Adipose tissue (tissue), 3 donors: ENCODE data around the gene PPP1R26. TPM values are rescaled to one million over a fixed set of nuclear protein-coding genes. Genes with fewer than 3 reads are reported as not detected.
"Not testable (repeated sequence)": the region's sequence is repeated elsewhere in the genome, so short reads cannot be mapped to it uniquely, and the experiment has no call there.

ENCODE experiments used
- H3K27ac ChIP-seq: one replicate; pipeline ENCODE4 v1.5.1; 2013; ENCODE audit warnings: low read depth, low read length
- WGBS, 3 donors: extraction: QIAGEN DNeasy Blood & Tissue Kit; methylation state at CpG; one replicate each; pipeline ENCODE4 v1.1.7; 2013; 5-methylcytosine and 5-hydroxymethylcytosine counted together
- polyA plus RNA-seq, 3 donors: library from polyadenylated mRNA; stranded (reverse); fragments of 200-250 nt; gene quantifications; one replicate each; pipeline ENCODE4 v1.2.3, GENCODE V29; 2013
- donor health status: healthy with polysubstance abuse.
- donor health status: Bipolar disorder and iron deficiency.
- donor health status: healthy.

PPP1R26 gene
- polyA plus RNA-seq, 3 donors: 5.3 to 5.9 (median 5.9) TPM

- H3K27ac ChIP-seq: no peak overlapping the region
- WGBS, 3 donors: 72 to 85% (median 83%) methylated on average over 18 to 19 of the region's 19 CpGs
Observed at GRCh38 chr9:135513351-135513846, 33.8 kb downstream of the PPP1R26 start.

DNA sequence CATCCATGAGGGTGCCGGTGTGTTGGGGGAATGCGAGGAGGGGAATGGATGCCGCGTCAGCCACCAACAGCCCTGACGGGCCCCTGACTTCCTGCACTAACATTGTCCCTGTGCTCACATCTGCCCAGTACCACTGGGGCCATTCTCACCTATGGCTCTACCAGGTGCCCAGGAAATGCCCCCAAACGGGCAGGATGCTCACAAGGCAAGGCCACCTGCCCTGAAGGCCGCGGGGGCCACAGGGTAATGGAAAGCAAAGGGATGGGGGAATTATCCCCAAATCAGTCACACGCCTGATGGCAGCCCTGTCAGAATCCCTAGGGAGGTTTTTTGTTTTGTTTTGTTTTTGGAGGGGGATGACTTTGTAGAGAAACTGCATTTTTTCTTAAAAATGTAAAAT is 34.3 kb downstream of the PPP1R26 start:
- H3K27ac ChIP-seq: not testable (repeated sequence)
- WGBS, 3 donors: 82 to 85% (median 83%) methylated on average over 9 of the region's 9 CpGs

- no peak overlapping the region for H3K27ac ChIP-seq
- WGBS, 3 donors: 69 to 88% (median 87%) methylated on average over 16 to 17 of the region's 17 CpGs
Observed at GRCh38 chr9:135514342-135515082, 34.9 kb downstream of the PPP1R26 start.

DNA sequence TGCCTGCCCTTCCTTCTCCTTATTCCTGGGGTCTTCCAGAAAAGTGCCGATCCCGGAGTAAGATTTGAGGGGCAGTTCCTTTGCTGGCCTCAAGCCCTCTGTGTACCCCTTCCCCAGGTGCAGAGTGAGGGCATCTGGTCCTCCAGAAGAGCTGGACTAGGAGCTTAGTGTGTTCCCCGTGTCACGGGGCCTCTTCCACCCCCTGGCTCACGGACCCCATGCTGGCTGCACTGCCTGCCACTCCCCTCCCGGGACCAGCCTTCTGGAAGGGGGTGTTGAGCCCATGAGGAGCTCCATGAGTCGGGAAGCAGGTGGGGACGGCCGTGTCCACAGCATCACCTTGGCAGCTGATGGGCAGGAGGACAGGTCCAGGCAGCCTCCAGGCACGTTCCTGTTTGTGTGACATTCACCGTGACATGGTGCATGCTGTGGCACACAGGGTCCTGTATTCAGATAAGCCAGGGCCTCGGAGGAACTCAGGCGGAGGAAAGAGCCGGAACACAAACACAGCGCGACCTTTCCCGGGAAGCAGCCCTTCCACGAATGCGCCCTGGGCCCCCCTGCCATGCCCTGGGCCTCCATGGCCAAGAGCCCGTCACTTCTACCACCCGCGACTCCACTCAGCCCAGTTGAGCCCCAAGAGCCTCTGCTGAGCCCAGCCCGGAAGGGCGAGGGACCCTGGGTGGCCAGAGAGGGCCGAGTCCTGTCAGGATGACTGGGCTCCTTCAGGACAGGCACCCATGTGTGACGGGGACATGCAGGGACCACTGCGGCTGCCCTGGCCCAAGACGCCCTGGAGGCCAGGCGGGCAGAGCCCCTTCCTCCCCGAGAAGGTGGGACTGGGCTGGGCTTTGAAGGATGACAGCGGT is 35.7 kb downstream of the PPP1R26 start:
- no peak overlapping the region for H3K27ac ChIP-seq
- WGBS, 3 donors: 74 to 92% (median 89%) methylated on average over 29 to 31 of the region's 31 CpGs

DNA sequence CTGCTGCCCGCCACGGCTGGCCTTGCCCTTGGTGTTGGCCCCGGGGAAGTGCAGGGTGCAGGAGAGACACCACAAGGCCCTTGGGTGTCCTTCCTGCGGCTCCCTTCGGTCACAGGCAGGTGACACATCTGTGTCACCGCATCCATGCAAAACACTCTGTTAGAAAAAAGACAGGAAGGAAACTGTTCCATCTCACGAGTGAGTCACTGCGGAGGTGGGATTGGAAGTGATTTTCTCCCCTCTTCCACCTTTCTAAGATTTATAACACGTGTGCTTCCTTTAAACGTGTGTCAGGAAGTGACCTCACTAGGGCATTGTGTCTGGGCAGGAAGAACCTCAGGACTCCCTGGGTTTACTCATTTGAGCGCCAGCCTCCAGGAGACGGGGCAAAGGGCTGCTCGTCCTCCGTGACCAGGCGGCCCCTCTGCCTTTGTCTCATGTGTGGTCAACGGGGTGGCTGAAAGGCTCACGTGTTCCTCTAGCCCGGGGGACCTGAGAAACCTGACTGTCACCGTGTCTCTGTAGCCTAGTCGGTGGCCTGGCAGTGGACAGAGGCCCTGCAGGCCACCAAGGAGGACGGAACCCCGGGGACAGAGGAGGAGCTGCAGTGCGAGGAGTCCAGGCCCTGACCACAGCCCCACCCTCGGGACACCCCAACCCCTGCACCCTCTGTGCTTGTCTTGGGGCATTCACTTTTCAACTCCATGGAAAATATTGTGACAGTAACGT is 36.7 kb downstream of the PPP1R26 start:
- 55 to 61% (median 56%) methylated on average over 25 of the region's 25 CpGs for WGBS, 3 donors
- no peak overlapping the region for H3K27ac ChIP-seq

DNA sequence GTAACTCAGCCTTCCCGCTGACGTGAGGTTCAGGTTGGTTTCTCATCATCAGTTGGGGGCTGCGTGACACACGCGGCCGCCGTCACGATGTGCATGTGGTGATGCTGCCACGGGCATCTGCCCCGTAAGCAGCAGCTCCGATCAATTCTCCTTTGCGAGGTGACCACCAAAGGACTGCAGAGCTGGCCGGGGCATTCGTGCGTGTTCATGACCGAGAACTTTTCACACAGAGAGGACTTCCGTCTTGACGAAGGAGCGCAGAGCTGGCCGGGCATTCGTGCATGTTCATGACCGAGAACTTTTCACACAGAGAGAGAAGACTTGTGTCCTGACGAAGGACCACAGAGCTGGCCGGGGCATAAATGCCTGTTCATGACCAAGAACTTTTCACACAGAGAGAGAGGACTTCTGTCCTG is 37.8 kb downstream of the PPP1R26 start:
- WGBS, 3 donors: 85 to 93% (median 91%) methylated on average over 24 of the region's 24 CpGs
- no peak overlapping the region for H3K27ac ChIP-seq

DNA sequence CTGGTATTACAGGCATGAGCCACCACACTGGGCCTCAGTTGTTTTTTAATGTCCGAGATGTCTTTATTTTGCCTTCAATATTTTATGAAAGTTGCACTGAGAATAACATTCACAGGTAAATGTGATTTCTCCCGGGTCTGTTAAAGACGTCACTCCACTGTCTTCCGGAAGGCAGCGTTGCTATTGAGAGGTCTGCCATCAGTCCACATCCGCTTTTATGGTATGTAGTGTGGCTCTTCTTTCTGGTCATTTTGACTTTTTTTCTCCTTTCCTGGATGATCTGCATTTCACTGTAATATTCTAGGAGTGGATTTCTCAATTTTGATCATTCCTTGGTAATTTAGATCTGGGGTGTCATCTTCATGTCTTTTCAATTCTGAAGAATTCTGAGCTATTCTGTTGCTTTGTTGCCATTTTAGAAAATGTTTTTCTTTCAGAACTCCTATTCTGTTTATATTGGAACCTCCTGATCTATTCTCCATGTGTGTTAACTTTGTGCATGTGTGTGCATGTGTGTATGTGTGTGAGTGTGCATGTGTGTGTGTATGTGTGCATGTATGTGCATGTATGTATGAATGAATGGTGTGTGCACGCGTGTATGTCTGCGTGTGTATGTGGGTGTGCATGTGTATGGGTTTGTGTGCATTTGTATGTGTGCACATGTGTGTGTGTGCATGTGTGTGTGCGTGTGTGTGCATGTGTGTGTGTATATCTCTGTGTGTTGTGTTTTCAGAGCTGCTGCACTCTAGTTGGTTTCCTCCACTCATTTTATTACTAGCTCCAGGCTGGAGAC is 39.8 kb downstream of the PPP1R26 start:
- H3K27ac ChIP-seq: no peak overlapping the region
- WGBS, 3 donors: 82 to 94% (median 92%) methylated on average over 10 of the region's 10 CpGs

DNA sequence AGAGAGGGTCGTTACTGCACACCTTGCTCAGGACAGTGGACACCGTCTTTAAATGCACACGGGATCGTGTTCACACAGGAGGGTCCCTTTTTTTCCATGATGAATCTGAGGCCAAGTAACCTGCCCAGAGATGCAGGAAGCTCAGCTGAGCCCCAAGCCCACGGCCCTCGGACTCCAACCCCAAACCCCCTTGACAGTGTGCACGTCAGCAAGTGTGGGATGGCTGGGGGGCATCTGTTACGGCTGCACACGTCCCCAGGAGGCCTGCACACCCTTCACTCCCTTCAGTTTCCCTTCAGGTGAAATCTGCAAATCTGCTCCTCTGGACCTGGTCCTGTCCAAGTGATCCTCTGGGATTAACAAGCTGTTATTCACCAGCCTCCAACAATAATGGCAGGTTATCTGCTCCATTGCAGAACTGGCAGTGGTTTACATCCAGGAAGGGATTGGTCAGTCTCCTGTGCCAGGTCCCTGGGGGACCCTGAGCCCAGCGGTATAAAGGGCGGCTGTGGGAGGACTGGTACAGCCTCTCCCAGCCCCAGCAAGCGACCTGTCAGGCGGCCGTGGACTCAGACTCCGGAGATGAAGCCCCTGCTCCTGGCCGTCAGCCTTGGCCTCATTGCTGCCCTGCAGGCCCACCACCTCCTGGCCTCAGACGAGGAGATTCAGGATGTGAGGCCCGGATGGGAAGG is 41.5 kb downstream of the PPP1R26 start, which contains the start of gene LCN1:
Gene LCN1 (plus strand): TSS at position 525 of the 692 bp plus-strand sequence. CDS start 58 bp downstream, at position 583.
- WGBS, 3 donors: 67 to 80% (median 78%) methylated on average over 18 of the region's 18 CpGs
- H3K27ac ChIP-seq: no peak within 1 kb of the TSS

DNA sequence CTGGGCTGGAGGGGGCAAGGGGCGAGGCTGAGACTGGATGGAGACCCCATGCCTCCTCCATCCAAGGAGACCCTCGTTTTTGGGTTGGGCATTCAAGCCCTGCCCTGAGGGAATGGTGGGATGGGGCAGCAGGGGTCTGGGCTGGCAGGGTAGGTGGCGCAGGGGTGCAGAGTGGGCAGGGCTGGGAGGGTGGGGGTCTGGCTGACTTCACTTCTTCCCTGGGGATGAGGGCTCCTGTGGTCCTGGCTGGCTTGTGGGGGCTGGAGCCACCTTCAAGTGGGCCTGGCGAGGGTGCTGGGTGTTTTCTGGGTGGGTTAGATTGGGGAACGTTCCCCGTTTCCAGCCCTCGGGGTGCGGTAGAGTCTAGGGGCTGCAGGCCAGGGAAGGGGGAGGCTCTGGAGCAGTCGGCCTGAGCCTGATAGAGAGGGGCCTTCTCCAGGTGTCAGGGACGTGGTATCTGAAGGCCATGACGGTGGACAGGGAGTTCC is 42.1 kb downstream of the PPP1R26 start:
- WGBS, 3 donors: 71 to 87% (median 85%) methylated on average over 8 to 11 of the region's 11 CpGs
- no peak overlapping the region for H3K27ac ChIP-seq

DNA sequence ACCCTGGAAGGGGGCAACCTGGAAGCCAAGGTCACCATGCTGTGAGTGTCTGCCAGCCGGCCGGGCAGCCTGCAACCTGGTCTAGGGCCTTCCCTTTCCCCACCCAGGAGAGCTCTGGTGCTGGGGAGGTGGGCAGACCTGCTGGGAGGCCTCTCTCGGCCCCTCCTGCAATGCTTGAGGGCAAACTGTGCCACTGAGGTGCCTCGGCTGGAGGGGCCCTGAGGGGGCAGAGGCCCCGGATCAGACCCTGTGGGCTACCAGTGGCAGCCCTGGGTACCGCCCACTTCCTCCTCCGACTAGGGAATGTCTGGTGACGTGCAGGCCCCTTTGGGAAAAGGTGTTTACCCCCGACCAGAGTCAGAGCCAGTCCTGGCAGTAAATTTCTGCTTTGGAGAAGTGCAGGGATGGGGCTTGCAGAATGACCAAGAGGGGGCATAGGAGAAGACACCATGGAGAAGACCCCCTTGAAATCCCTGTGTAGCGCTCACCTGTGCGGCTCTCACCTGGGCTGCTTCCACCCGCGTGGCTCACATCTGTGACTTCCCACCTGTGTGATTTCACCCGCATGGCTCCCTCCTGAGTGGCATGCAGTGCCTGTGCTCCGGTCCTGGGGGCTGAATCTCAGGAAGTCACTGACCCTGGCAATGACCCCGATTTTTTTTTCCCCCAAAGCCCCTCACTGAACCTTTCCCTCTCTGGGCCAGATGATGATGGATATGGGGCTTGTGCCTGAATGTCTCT is 42.7 kb downstream of the PPP1R26 start:
- 51 to 73% (median 71%) methylated on average over 16 of the region's 16 CpGs for WGBS, 3 donors
- no peak overlapping the region for H3K27ac ChIP-seq

DNA sequence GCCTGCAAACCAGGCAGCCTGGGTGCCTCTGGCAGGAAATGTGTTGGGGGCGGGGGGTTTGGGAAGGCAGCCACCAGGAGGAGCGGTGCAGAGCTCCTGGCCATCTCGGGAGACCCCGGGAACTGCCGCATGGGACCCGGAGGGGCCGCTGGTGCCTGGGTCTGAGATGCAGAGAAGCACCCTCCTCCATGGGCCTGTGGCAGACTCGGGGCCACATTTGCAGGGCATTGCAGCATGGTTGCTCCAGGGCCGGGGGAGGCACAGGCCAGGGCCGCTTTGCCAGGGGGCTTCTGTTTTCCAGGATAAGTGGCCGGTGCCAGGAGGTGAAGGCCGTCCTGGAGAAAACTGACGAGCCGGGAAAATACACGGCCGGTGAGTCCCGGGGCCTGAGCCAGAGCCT is 43.3 kb downstream of the PPP1R26 start:
- no peak overlapping the region for H3K27ac ChIP-seq
- WGBS, 3 donors: 50 to 71% (median 69%) methylated on average over 17 of the region's 17 CpGs

DNA sequence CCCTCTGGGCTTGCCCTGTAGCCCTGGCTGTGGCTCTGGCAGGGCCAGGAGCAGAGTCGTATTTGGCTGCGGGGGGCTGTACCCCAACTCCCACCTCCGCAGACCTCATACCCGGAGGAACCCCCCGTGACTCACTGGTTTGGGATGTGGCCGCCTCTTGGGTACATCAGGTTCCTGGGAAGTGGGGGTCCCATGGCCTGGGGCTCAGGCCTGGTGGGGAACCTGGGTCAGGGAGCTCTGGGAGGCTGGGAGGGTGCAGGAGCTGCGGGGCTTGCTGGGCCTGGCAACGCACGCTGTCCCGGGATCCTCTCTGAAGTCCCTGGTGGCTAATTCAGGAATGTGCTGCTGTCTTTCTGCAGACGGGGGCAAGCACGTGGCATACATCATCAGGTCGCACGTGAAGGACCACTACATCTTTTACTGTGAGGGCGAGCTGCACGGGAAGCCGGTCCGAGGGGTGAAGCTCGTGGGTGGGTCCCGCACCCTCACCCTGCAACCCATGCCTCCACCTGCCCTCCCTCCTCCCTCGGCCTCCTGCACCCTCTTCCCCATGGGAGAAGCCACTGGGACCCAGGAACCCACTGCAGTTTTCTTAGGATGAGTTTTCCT is 44.0 kb downstream of the PPP1R26 start:
- H3K27ac ChIP-seq: no peak overlapping the region
- 62 to 78% (median 76%) methylated on average over 20 to 21 of the region's 21 CpGs for WGBS, 3 donors

- 62 to 68% (median 63%) methylated on average over 27 of the region's 27 CpGs for WGBS, 3 donors
- H3K27ac ChIP-seq: no peak overlapping the region
Observed at GRCh38 chr9:135524130-135524861, 44.7 kb downstream of the PPP1R26 start.

- no peak overlapping the region for H3K27ac ChIP-seq
- 67 to 86% (median 83%) methylated on average over 29 to 31 of the region's 31 CpGs for WGBS, 3 donors
Observed at GRCh38 chr9:135525241-135526088, 45.9 kb downstream of the PPP1R26 start.
